Neuronal stem cell (in vitro differentiated cells): ENCODE data around the gene NXPH1.

Experiments
- DNase-seq: peaks from one replicate; pipeline ENCODE4 v3.0.0-alpha.2; 2013; ENCODE audit warnings: low spot score
- H2AFZ ChIP-seq: one replicate; pipeline ENCODE4 v1.6.1; 2013; ENCODE audit warnings: mild to moderate bottlenecking, low read length, inconsistent platforms
- H2AK5ac ChIP-seq: 2 replicates; pipeline ENCODE4 v1.6.1; 2013; ENCODE audit warnings: low read depth, mild to moderate bottlenecking, inconsistent platforms, low read length, moderate library complexity, mixed read lengths
- H2BK120ac ChIP-seq: 2 replicates; pipeline ENCODE4 v1.6.1; 2013; ENCODE audit warnings: low read depth, mild to moderate bottlenecking, inconsistent platforms, low read length, moderate library complexity, mixed read lengths
- H2BK12ac ChIP-seq: one replicate; pipeline ENCODE4 v1.6.1; 2013; ENCODE audit warnings: low read length, inconsistent platforms
- H2BK15ac ChIP-seq: 2 replicates; pipeline ENCODE4 v1.6.1; 2013; ENCODE audit warnings: mild to moderate bottlenecking, low read length, inconsistent platforms, mixed read lengths
- H2BK5ac ChIP-seq: one replicate; pipeline ENCODE4 v1.6.1; 2013; ENCODE audit warnings: inconsistent platforms, mild to moderate bottlenecking, low read length, moderate library complexity
- H3K14ac ChIP-seq: one replicate; pipeline ENCODE4 v1.6.1; 2013; ENCODE audit warnings: low read length, inconsistent platforms
- H3K18ac ChIP-seq: 2 replicates; pipeline ENCODE4 v1.6.1; 2013; ENCODE audit warnings: low read length, inconsistent platforms
- H3K23ac ChIP-seq: 2 replicates; pipeline ENCODE4 v1.6.1; 2013; ENCODE audit warnings: low read depth, mild to moderate bottlenecking, mixed read lengths, low read length, inconsistent platforms; ENCODE audit not compliant: poor library complexity
- H3K27ac ChIP-seq: replicated peaks from 3 replicates; pipeline ENCODE4 v1.5.1; 2013; ENCODE audit warnings: low read length, inconsistent platforms
- H3K27me3 ChIP-seq, 3 experiments: 2 replicates each; pipeline ENCODE4 v1.6.1; 2013; ENCODE audit warnings: low read length in 3 of 3, mild to moderate bottlenecking in 2 of 3, inconsistent platforms in 1 of 3, low read depth in 1 of 3, mixed read lengths in 1 of 3, moderate library complexity in 1 of 3; ENCODE audit not compliant: control insufficient read depth in 3 of 3, insufficient read depth in 3 of 3
- H3K36me3 ChIP-seq, 2 donors: replicated peaks in 1 of 2; 2 replicates each; pipeline ENCODE4 v1.6.1; 2013; ENCODE audit warnings: low read length in 2 of 2; ENCODE audit not compliant: control insufficient read depth in 2 of 2, insufficient read depth in 2 of 2
- H3K4ac ChIP-seq: 2 replicates; pipeline ENCODE4 v1.6.1; 2013; ENCODE audit warnings: inconsistent platforms, mild to moderate bottlenecking, low read length, moderate library complexity
- H3K4me1 ChIP-seq, 2 donors: 1 replicate in 1 of 2; 2 replicates in 1 of 2; pipeline ENCODE4 v1.6.1; 2013; ENCODE audit warnings: low read length in 2 of 2, low read depth in 1 of 2; ENCODE audit not compliant: control insufficient read depth in 2 of 2, insufficient read depth in 1 of 2
- H3K4me2 ChIP-seq: one replicate; pipeline ENCODE4 v1.6.1; 2013; ENCODE audit warnings: mild to moderate bottlenecking, low read length, inconsistent platforms; ENCODE audit not compliant: insufficient read depth, poor library complexity, severe bottlenecking
- H3K4me3 ChIP-seq, 2 donors: 2 replicates each; pipeline ENCODE4 v1.5.1; 2013; ENCODE audit warnings: low read length in 2 of 2, mild to moderate bottlenecking in 2 of 2, inconsistent platforms in 1 of 2, moderate library complexity in 1 of 2
- H3K79me1 ChIP-seq: one replicate; pipeline ENCODE4 v1.6.1; 2013; ENCODE audit warnings: low read depth, mild to moderate bottlenecking, inconsistent platforms, low read length, moderate library complexity
- H3K9ac ChIP-seq: one replicate; pipeline ENCODE4 v1.6.1; 2013; ENCODE audit warnings: mild to moderate bottlenecking, low read depth, low read length, inconsistent platforms; ENCODE audit not compliant: poor library complexity
- H3K9me3 ChIP-seq, 2 donors: replicated peaks in 1 of 2; 2 replicates each; pipeline versions ENCODE3 to v1.6.1; 2013; ENCODE audit warnings: low read length in 2 of 2, mild to moderate bottlenecking in 2 of 2, inconsistent platforms in 1 of 2, low read depth in 1 of 2, mixed read lengths in 1 of 2, moderate library complexity in 1 of 2; ENCODE audit not compliant: control insufficient read depth in 2 of 2, insufficient read depth in 1 of 2
- H4K8ac ChIP-seq: one replicate; pipeline ENCODE4 v1.6.1; 2013; ENCODE audit warnings: low read depth, mild to moderate bottlenecking, inconsistent platforms, low read length, moderate library complexity
- H4K91ac ChIP-seq: one replicate; pipeline ENCODE4 v1.6.1; 2013; ENCODE audit warnings: low read length, low read depth, mild to moderate bottlenecking, inconsistent platforms; ENCODE audit not compliant: poor library complexity
- WGBS, 2 donors: extraction: QIAGEN DNeasy Blood & Tissue Kit; methylation state at CpG; one replicate each; pipeline ENCODE4 v1.1.7; 2013; ENCODE audit warnings: missing lambda C conversion rate in 2 of 2, mixed read lengths in 1 of 2; ENCODE audit not compliant: insufficient read length in 2 of 2, insufficient replicate concordance in 1 of 2; ENCODE audit errors: extremely low coverage in 2 of 2; 5-methylcytosine and 5-hydroxymethylcytosine counted together

The NXPH1 gene

GRCh38 chr7:8388257-8388625 is 45.2 kb upstream of the NXPH1 start:
- no peaks in the 10 kb centered on the region for H3K27me3 ChIP-seq
- H2BK12ac ChIP-seq, result no peak overlapping the region
- H2BK5ac ChIP-seq, result no peak overlapping the region
- no peak overlapping the region for H3K27ac ChIP-seq
- no peak overlapping the region for H3K23ac ChIP-seq
- no peak overlapping the region for H4K91ac ChIP-seq
- no peak overlapping the region for H3K9ac ChIP-seq
- H3K14ac ChIP-seq, result no peak overlapping the region
- no peak overlapping the region for H2AK5ac ChIP-seq
- no peak overlapping the region for H3K4ac ChIP-seq
- DNase-seq, result no peak
- no peak overlapping the region for H2BK120ac ChIP-seq
- no peak overlapping the region for H2AFZ ChIP-seq
- H2BK15ac ChIP-seq, result no peak overlapping the region
- no peak overlapping the region for H3K4me2 ChIP-seq
- H3K18ac ChIP-seq, result no peak overlapping the region
- peaks cover 6 to 10% of the 10 kb centered on the region in 2 donors for H3K4me1 ChIP-seq
- no CpG with 5 or more reads among the region's 2 CpGs for WGBS, 2 donors
- H4K8ac ChIP-seq, result no peak overlapping the region
- no peaks in the 10 kb centered on the region for H3K36me3 ChIP-seq
- no peaks in the 10 kb centered on the region for H3K9me3 ChIP-seq
- no peak overlapping the region for H3K4me3 ChIP-seq
- no peaks in the 10 kb centered on the region for H3K79me1 ChIP-seq

GRCh38 chr7:8389593-8390261 is 43.7 kb upstream of the NXPH1 start:
- peaks cover 6 to 10% of the 10 kb centered on the region in 2 donors for H3K4me1 ChIP-seq
- peak overlapping the region; percentile 36 for H2AFZ ChIP-seq
- H3K9me3 ChIP-seq, result no peaks in the 10 kb centered on the region
- H3K4ac ChIP-seq, result no peak overlapping the region
- H3K27me3 ChIP-seq, result no peaks in the 10 kb centered on the region
- no peaks in the 10 kb centered on the region for H3K79me1 ChIP-seq
- WGBS, 2 donors, result no CpG with 5 or more reads among the region's 10 CpGs
- no peak overlapping the region for H3K27ac ChIP-seq
- no peak overlapping the region for H2AK5ac ChIP-seq
- H4K91ac ChIP-seq, result no peak overlapping the region
- H3K18ac ChIP-seq, result no peak overlapping the region
- no peak overlapping the region for H3K23ac ChIP-seq
- no peak overlapping the region for H3K4me2 ChIP-seq
- H4K8ac ChIP-seq, result no peak overlapping the region
- peak; percentile 31 for DNase-seq
- no peak overlapping the region for H2BK5ac ChIP-seq
- no peak overlapping the region for H2BK120ac ChIP-seq
- H3K4me3 ChIP-seq, result no peak overlapping the region
- H3K9ac ChIP-seq, result no peak overlapping the region
- H2BK12ac ChIP-seq, result no peak overlapping the region
- H3K14ac ChIP-seq, result no peak overlapping the region
- no peaks in the 10 kb centered on the region for H3K36me3 ChIP-seq
- H2BK15ac ChIP-seq, result no peak overlapping the region

GRCh38 chr7:8390262-8390626 is 43.2 kb upstream of the NXPH1 start:
- Histone ChIP-seq H3K14ac (no peak overlapping the region), H3K4me3 (no peak overlapping the region), H3K18ac (no peak overlapping the region), H2AK5ac (no peak overlapping the region), H3K23ac (no peak overlapping the region), H2BK15ac (no peak overlapping the region), H2BK5ac (no peak overlapping the region), H2BK120ac (no peak overlapping the region), H2AFZ (peak overlapping the region; percentile 36), H3K4ac (no peak overlapping the region), H3K4me1 (peaks cover 6 to 10% of the 10 kb centered on the region in 2 donors), H4K8ac (no peak overlapping the region), H3K27ac (no peak overlapping the region), H4K91ac (no peak overlapping the region), H3K79me1 (no peaks in the 10 kb centered on the region), H3K27me3 (no peaks in the 10 kb centered on the region), H3K36me3 (no peaks in the 10 kb centered on the region), H3K9ac (no peak overlapping the region), H2BK12ac (no peak overlapping the region), H3K4me2 (no peak overlapping the region), H3K9me3 (no peaks in the 10 kb centered on the region)
- no CpG with 5 or more reads among the region's 3 CpGs for WGBS, 2 donors
- no peak for DNase-seq

- H2AFZ ChIP-seq, result no peak overlapping the region
- H3K36me3 ChIP-seq, result no peaks in the 10 kb centered on the region
- H3K27ac ChIP-seq, result no peak overlapping the region
- H3K79me1 ChIP-seq, result no peaks in the 10 kb centered on the region
- H3K4me1 ChIP-seq, result peaks cover 6 to 10% of the 10 kb centered on the region in 2 donors
- H3K4me2 ChIP-seq, result no peak overlapping the region
- H2BK12ac ChIP-seq, result no peak overlapping the region
- no peak overlapping the region for H2BK15ac ChIP-seq
- H4K8ac ChIP-seq, result no peak overlapping the region
- H3K9me3 ChIP-seq, result no peaks in the 10 kb centered on the region
- no peak overlapping the region for H2BK5ac ChIP-seq
- H3K4me3 ChIP-seq, result no peak overlapping the region
- no peak overlapping the region for H2BK120ac ChIP-seq
- no peak overlapping the region for H3K14ac ChIP-seq
- no peak overlapping the region for H3K9ac ChIP-seq
- H4K91ac ChIP-seq, result no peak overlapping the region
- H2AK5ac ChIP-seq, result no peak overlapping the region
- H3K4ac ChIP-seq, result no peak overlapping the region
- no peak for DNase-seq
- no peaks in the 10 kb centered on the region for H3K27me3 ChIP-seq
- H3K18ac ChIP-seq, result no peak overlapping the region
- WGBS, 2 donors, result no CpG with 5 or more reads among the region's 6 CpGs
- no peak overlapping the region for H3K23ac ChIP-seq
Observed at GRCh38 chr7:8391353-8392062, 41.9 kb upstream of the NXPH1 start.
